Hepatocyte (in vitro differentiated cells): ENCODE data around the gene METTL21C. TPM values are rescaled to one million over a fixed set of nuclear protein-coding genes. Genes with fewer than 3 reads are reported as not detected.

Experiments used
- DNase-seq: peaks from one replicate; pipeline ENCODE4 v3.0.0-alpha.2; 2016; ENCODE audit warnings: low spot score
- H2AFZ ChIP-seq: fragments of 200-600 bp; sonication (generic); 2 replicates; pipeline ENCODE4 v1.6.0; 2016; ENCODE audit warnings: antibody characterized with exemption, mild to moderate bottlenecking
- H3K27ac ChIP-seq: fragments of 200-600 bp; sonication (generic); 2 replicates; pipeline ENCODE4 v1.5.1; 2016; ENCODE audit warnings: mild to moderate bottlenecking
- H3K27me3 ChIP-seq: fragments of 200-600 bp; sonication (generic); 2 replicates; pipeline ENCODE4 v1.6.1; 2016
- H3K36me3 ChIP-seq: fragments of 200-600 bp; sonication (generic); replicated peaks from 2 replicates; pipeline ENCODE4 v1.5.1; 2016; ENCODE audit warnings: low read depth; ENCODE audit not compliant: insufficient read depth
- H3K4me1 ChIP-seq: fragments of 200-600 bp; sonication (generic); 2 replicates; pipeline ENCODE4 v1.5.1; 2016; ENCODE audit warnings: mild to moderate bottlenecking, moderate library complexity; ENCODE audit not compliant: insufficient read depth
- H3K4me2 ChIP-seq: fragments of 200-600 bp; sonication (generic); 2 replicates; pipeline ENCODE4 v1.6.0; 2016
- H3K4me3 ChIP-seq: fragments of 200-600 bp; sonication (generic); 2 replicates; pipeline ENCODE4 v1.5.1; 2016; ENCODE audit warnings: mild to moderate bottlenecking
- H3K79me2 ChIP-seq: fragments of 200-600 bp; sonication (generic); 2 replicates; pipeline ENCODE4 v1.6.0; 2017; ENCODE audit warnings: mild to moderate bottlenecking
- H3K9me2 ChIP-seq: fragments of 200-600 bp; sonication (generic); replicated peaks from 2 replicates; pipeline ENCODE4 v1.6.0; 2017; ENCODE audit warnings: mild to moderate bottlenecking; ENCODE audit not compliant: insufficient read depth
- H3K9me3 ChIP-seq: fragments of 200-600 bp; sonication (generic); 2 replicates; pipeline ENCODE4 v1.5.1; 2016; ENCODE audit warnings: low read depth, mild to moderate bottlenecking
- H4K20me1 ChIP-seq: fragments of 200-600 bp; sonication (generic); 2 replicates; pipeline ENCODE4 v1.6.0; 2016; ENCODE audit warnings: mild to moderate bottlenecking; ENCODE audit not compliant: insufficient read depth, poor library complexity, severe bottlenecking
- EZH2 ChIP-seq: fragments of 200-600 bp; sonication (generic); IDR thresholded peaks from 2 replicates; pipeline ENCODE4 v1.6.1; 2016; ENCODE audit warnings: antibody characterized with exemption, mild to moderate bottlenecking, borderline replicate concordance
- EZH2phosphoT487 ChIP-seq: fragments of 200-600 bp; sonication (generic); IDR thresholded peaks from one replicate; pipeline ENCODE4 v1.6.1; 2018; ENCODE audit warnings: antibody characterized with exemption, mild to moderate bottlenecking, low read depth, moderate library complexity; ENCODE audit not compliant: unreplicated experiment, severe bottlenecking
- WGBS: methylation state at CpG from one replicate; pipeline ENCODE4 v1.1.6; 2016; ENCODE audit warnings: low lambda C conversion rate; ENCODE audit errors: missing lambda C conversion rate; 5-methylcytosine and 5-hydroxymethylcytosine counted together
- polyA plus RNA-seq: library from polyadenylated mRNA; unstranded; fragments of >200 nt; fragmentation: Nextera tagmentation; extraction: Ambion mirVana; gene quantifications from 2 replicates; pipeline ENCODE4 v1.2.1, GENCODE V29; 2016
- total RNA-seq: library from RNA; depleted of rRNA; stranded (reverse); fragments of >200 nt; gene quantifications from 2 replicates; pipeline ENCODE4 v1.2.3, GENCODE V29; 2014
- TF ChIP-seq, protein P1 (sequence below): fragments of 200-600 bp; sonication (generic); IDR thresholded peaks from 2 replicates; pipeline ENCODE4 v1.5.1; 2016; ENCODE audit warnings: antibody characterized with exemption, mild to moderate bottlenecking; ENCODE audit not compliant: poor library complexity

Gene METTL21C
- total and polyA plus RNA-seq, 2 experiments from 2014 or later, result not detected

DNA sequence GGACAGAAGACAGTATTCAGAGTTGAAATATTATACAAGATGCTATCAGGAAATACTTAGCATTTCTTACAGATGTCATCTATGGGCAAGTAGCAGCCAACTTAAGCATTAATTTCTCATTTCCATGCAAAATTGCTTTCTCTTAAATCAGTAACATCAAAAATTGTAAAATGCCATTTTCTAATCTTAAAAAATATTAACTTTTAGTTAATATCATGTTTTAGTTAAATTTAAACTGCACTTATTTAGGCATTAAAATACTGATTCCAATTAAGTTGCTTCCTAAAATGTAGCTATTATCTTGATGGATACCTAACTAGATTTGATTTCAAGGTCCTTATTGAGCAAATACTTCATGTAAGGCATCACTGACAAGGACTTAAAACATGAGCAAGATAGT is 27.8 kb downstream of the METTL21C start:
- Histone ChIP-seq H3K9me3 (peaks cover 6% of the 10 kb centered on the region), H3K4me3 (no peak overlapping the region), H3K79me2 (no peaks in the 10 kb centered on the region), H3K27me3 (no peaks in the 10 kb centered on the region), H3K9me2 (no peaks in the 10 kb centered on the region), H3K4me1 (no peaks in the 10 kb centered on the region), H2AFZ (no peak overlapping the region), H4K20me1 (no peaks in the 10 kb centered on the region), H3K36me3 (peaks cover 4% of the 10 kb centered on the region), H3K4me2 (no peak overlapping the region), H3K27ac (no peak overlapping the region)
- DNase-seq, result no peak
- TF ChIP-seq EZH2phosphoT487 (no peak), EZH2 (no peak)
- TF ChIP-seq, protein P1, sequence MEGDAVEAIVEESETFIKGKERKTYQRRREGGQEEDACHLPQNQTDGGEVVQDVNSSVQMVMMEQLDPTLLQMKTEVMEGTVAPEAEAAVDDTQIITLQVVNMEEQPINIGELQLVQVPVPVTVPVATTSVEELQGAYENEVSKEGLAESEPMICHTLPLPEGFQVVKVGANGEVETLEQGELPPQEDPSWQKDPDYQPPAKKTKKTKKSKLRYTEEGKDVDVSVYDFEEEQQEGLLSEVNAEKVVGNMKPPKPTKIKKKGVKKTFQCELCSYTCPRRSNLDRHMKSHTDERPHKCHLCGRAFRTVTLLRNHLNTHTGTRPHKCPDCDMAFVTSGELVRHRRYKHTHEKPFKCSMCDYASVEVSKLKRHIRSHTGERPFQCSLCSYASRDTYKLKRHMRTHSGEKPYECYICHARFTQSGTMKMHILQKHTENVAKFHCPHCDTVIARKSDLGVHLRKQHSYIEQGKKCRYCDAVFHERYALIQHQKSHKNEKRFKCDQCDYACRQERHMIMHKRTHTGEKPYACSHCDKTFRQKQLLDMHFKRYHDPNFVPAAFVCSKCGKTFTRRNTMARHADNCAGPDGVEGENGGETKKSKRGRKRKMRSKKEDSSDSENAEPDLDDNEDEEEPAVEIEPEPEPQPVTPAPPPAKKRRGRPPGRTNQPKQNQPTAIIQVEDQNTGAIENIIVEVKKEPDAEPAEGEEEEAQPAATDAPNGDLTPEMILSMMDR, result no peak

DNA sequence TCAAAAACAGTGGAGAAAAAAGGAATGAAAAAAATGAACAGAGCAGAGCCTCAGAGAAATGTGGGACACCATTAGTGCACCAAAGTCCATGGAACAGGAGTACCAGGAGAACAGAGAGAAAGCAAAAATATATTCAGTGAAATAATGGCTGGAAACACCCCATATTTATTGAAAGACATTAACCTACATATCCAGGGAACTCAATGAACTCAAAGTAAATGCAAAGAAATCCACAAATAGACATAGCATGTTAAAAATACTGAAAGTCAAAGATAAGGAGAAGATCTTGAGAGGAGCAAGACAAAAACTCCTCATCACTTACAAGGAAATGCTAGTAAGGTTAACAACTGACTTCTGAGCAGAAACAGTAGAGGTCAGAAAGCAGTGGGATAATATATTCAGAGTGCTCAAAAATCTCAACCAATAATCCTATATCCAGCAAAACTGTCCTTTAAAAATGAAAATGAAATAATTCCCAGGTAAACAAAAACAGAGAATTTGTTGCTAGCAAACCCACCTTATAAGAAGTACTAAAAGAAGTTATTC is 35.6 kb downstream of the METTL21C start:
- no peak for DNase-seq
- H3K4me2 ChIP-seq, result no peak overlapping the region
- no peaks in the 10 kb centered on the region for H3K9me2 ChIP-seq
- TF ChIP-seq EZH2phosphoT487 (no peak), EZH2 (no peak)
- TF ChIP-seq, protein P1, result no peak
- H3K4me1 ChIP-seq, result no peaks in the 10 kb centered on the region
- H3K27me3 ChIP-seq, result no peaks in the 10 kb centered on the region
- H3K79me2 ChIP-seq, result no peaks in the 10 kb centered on the region
- no peak overlapping the region for H3K4me3 ChIP-seq
- no peaks in the 10 kb centered on the region for H4K20me1 ChIP-seq
- no peak overlapping the region for H3K27ac ChIP-seq
- no peaks in the 10 kb centered on the region for H3K9me3 ChIP-seq
- H3K36me3 ChIP-seq, result peaks cover 3% of the 10 kb centered on the region
- H2AFZ ChIP-seq, result no peak overlapping the region

DNA sequence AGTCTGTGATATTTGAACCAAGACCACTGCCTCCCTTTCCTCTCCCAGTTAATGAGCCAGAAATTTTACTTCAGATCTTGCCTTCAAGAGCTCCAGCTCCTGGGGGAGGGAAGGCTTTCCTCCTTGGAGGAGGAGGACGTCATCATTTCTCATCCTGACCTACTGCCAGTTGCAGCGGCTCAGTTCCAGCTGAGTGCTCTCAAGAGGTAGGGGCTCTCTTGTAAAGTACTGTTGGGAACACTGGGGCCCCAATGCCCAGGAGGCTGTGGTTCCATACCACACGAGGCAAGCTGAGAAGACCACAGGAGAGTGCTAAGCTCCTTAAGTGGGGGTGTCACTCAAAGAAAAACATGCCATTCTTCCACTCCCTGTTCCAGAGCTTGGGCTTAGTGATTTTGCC is 36.2 kb downstream of the METTL21C start:
- 93% methylated on average over 3 of the region's 3 CpGs for WGBS
- Histone ChIP-seq H3K79me2 (no peaks in the 10 kb centered on the region), H3K27ac (no peak overlapping the region), H3K4me3 (no peak overlapping the region), H3K4me1 (no peaks in the 10 kb centered on the region), H2AFZ (no peak overlapping the region), H3K9me2 (no peaks in the 10 kb centered on the region), H3K36me3 (peaks cover 3% of the 10 kb centered on the region), H3K27me3 (no peaks in the 10 kb centered on the region), H4K20me1 (no peaks in the 10 kb centered on the region), H3K9me3 (no peaks in the 10 kb centered on the region), H3K4me2 (no peak overlapping the region)
- TF ChIP-seq EZH2phosphoT487, result no peak
- TF ChIP-seq, protein P1, result no peak
- TF ChIP-seq EZH2, result no peak
- no peak for DNase-seq

DNA sequence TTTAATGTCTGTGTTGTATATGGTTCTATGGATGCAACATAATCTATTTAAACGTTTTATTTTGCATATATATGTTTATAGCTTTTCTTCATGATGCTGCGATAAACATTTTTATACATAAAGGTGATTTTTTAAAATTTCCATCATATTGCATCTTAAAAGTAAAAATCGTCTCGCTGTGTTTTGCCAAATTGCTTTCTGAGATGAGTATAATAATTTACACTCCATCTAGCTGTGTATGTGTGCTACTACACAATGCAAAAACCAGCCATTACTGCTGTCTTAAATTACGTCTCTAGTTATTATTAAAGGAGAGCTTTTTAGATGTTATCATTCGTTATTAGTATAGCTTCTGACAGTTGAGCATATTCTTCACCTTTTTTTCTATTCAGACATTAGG is 37.2 kb downstream of the METTL21C start:
- Histone ChIP-seq H3K4me3 (no peak overlapping the region), H3K27me3 (no peaks in the 10 kb centered on the region), H3K9me2 (no peaks in the 10 kb centered on the region), H3K9me3 (no peaks in the 10 kb centered on the region), H3K36me3 (peaks cover 3% of the 10 kb centered on the region), H3K79me2 (no peaks in the 10 kb centered on the region), H3K27ac (no peak overlapping the region), H2AFZ (no peak overlapping the region), H3K4me2 (no peak overlapping the region), H3K4me1 (no peaks in the 10 kb centered on the region), H4K20me1 (no peaks in the 10 kb centered on the region)
- TF ChIP-seq EZH2 (no peak), EZH2phosphoT487 (no peak)
- TF ChIP-seq, protein P1, result no peak
- WGBS, result 89% methylated on average over 6 of the region's 6 CpGs
- no peak for DNase-seq
